Testis (tissue), 3 donors: ENCODE results near the gene FKBP10. TPM values are rescaled to one million over a fixed set of nuclear protein-coding genes. Genes with fewer than 3 reads are reported as not detected.

Experiments used
- DNase-seq: peaks from one replicate; pipeline ENCODE4 v3.0.0-alpha.2; 2019
- H3K27ac ChIP-seq, 2 donors: fragments of 200-600 bp; sonication (generic); one replicate each; pipeline ENCODE4 v1.5.1; 2019
- H3K27me3 ChIP-seq: fragments of 200-600 bp; sonication (generic); one replicate; pipeline ENCODE4 v1.5.1; 2019
- H3K36me3 ChIP-seq: fragments of 200-600 bp; sonication (generic); one replicate; pipeline ENCODE4 v1.5.1; 2017; ENCODE audit warnings: low read depth; ENCODE audit errors: missing control alignments
- H3K4me1 ChIP-seq: fragments of 200-600 bp; sonication (generic); one replicate; pipeline ENCODE4 v1.5.1; 2019
- H3K4me3 ChIP-seq, 2 donors: fragments of 200-600 bp; sonication (generic); one replicate each; pipeline ENCODE4 v1.5.1; 2017 to 2019
- H3K9me3 ChIP-seq: fragments of 200-600 bp; sonication (generic); one replicate; pipeline ENCODE4 v1.5.1; 2017
- CTCF ChIP-seq, 3 experiments: fragments of 450-650 bp in 2 of 3; fragments of 200-600 bp in 1 of 3; sonication (generic) in 1 of 3; IDR thresholded peaks; one replicate each; pipeline ENCODE4 v1.5.1; 2016 to 2019; ENCODE audit warnings: antibody characterized with exemption in 3 of 3, mild to moderate bottlenecking in 2 of 3, moderate library complexity in 1 of 3
- POLR2A ChIP-seq: fragments of 450-650 bp; IDR thresholded peaks from one replicate; pipeline ENCODE4 v1.6.1; 2017; ENCODE audit warnings: antibody characterized with exemption, mild to moderate bottlenecking, moderate library complexity
- WGBS, 2 donors: methylation state at CpG; one replicate each; pipeline ENCODE4 v1.1.5; 2018; 5-methylcytosine and 5-hydroxymethylcytosine counted together
- intact Hi-C: fragments of 100-400 bp; cut with DNase I; formaldehyde crosslinking; loops from one replicate; pipeline ENCODE4 v1.15.1; 2023; ENCODE audit warnings: low total_unique reads
- polyA plus RNA-seq: library from polyadenylated mRNA; stranded (reverse); fragments of 350-450 nt; fragmentation: Illumina TruSeq; extraction: RNeasy Lipid Tissue Mini Kit (QIAGEN cat#74804); gene quantifications from one replicate; pipeline ENCODE4 v1.2.3, GENCODE V29; 2014; ENCODE audit warnings: low read depth, low replicate concordance; ENCODE audit not compliant: insufficient read depth
- total RNA-seq, 2 donors: library from RNA; depleted of rRNA; stranded (reverse); fragments of >200 nt; gene quantifications; one replicate each; pipeline ENCODE4 v1.2.3, GENCODE V29; 2016

Gene FKBP10
- total and polyA plus RNA-seq, 3 donors from 2014 or later, result 31.4 to 37.8 (median 36.5) TPM

- Histone ChIP-seq H3K36me3 (no peaks in the 10 kb centered on the region), H3K9me3 (no peaks in the 10 kb centered on the region), H3K4me3 (peak overlapping the region; percentile 74 to 77), H3K4me1 (peaks cover 17% of the 10 kb centered on the region), H3K27ac (peak overlapping the region; percentile 24 to 64), H3K27me3 (no peaks in the 10 kb centered on the region)
- TF ChIP-seq CTCF (IDR thresholded peaks at IDR 0.05) (no peak), POLR2A (no peak)
- WGBS, 2 donors, result 24 to 30% methylated on average over 26 to 41 of the region's 58 CpGs
- intact Hi-C loops, result no loop called here
- no peak for DNase-seq
Observed at GRCh38 chr17:41810659-41811548, 1.9 kb upstream of the FKBP10 start.

- peak; percentile 88 for DNase-seq
- no peaks in the 10 kb centered on the region for H3K9me3 ChIP-seq
- peak within 1 kb of the TSS; percentile 74 to 77 for H3K4me3 ChIP-seq
- peak within 1 kb of the TSS; percentile 24 to 67 for H3K27ac ChIP-seq
- H3K4me1 ChIP-seq, result peaks cover 17% of the 10 kb centered on the region
- TF ChIP-seq POLR2A, result no peak
- peak; percentile 58 to 66 (median 62) for TF ChIP-seq CTCF (IDR thresholded peaks at IDR 0.05)
- H3K27me3 ChIP-seq, result no peaks in the 10 kb centered on the region
- intact Hi-C loops, result no loop called here
- 0% methylated on average over 6 to 81 of the region's 96 CpGs for WGBS, 2 donors
- H3K36me3 ChIP-seq, result no peaks in the 10 kb centered on the region
Observed at GRCh38 chr17:41811549-41812380, 1.0 kb upstream of the FKBP10 start, which contains the start of gene P3H4. P3H4 (minus strand) TSS chr17:41811949; CDS start chr17:41811915, 34 bp downstream.

DNA sequence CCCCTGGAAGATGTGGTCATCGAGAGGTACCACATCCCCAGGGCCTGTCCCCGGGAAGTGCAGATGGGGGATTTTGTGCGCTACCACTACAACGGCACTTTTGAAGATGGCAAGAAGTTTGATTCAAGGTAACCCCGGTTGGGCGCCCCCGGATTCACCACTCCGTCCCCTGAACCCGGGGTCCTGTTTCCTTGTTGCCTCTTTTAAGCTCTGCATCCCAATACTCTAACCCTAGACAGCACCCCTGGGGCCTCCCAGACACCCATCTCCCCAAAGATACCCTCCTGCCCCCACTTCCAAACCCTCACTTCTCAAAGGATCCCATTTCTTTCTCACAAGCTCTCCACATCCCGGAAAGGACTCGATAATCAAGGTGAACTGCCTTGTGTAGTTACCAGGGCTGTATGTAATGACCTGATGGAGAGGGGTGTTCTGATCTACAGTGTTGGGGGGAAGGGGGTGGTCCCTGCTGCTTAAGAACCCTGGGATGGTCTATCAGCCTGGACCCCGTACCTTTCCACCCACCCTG, 412 bp downstream of the FKBP10 start:
- Histone ChIP-seq H3K27me3 (no peaks in the 10 kb centered on the region), H3K9me3 (no peaks in the 10 kb centered on the region), H3K36me3 (no peaks in the 10 kb centered on the region), H3K4me3 (peak overlapping the region; percentile 74 to 77), H3K4me1 (peaks cover 17% of the 10 kb centered on the region), H3K27ac (peak overlapping the region in 1 of 2 donors; percentile 67)
- TF ChIP-seq CTCF (IDR thresholded peaks at IDR 0.05) (no peak), POLR2A (no peak)
- intact Hi-C loops, result no loop called here
- WGBS, 2 donors, result 7 to 17% methylated on average over 12 of the region's 12 CpGs
- no peak for DNase-seq

- peaks cover 17% of the 10 kb centered on the region for H3K4me1 ChIP-seq
- no peaks in the 10 kb centered on the region for H3K27me3 ChIP-seq
- no peak overlapping the region for H3K27ac ChIP-seq
- intact Hi-C loops, result no loop called here
- DNase-seq, result no peak
- 57 to 64% methylated on average over 8 to 9 of the region's 9 CpGs for WGBS, 2 donors
- H3K36me3 ChIP-seq, result no peaks in the 10 kb centered on the region
- no peak overlapping the region for H3K4me3 ChIP-seq
- H3K9me3 ChIP-seq, result no peaks in the 10 kb centered on the region
- no peak for TF ChIP-seq POLR2A
- no peak for TF ChIP-seq CTCF (IDR thresholded peaks at IDR 0.05)
Observed at GRCh38 chr17:41813699-41814124, 908 bp downstream of the FKBP10 start.
